Measurements from ENCODE around the gene CCDC102A. TPM values are rescaled to one million over a fixed set of nuclear protein-coding genes. Genes with fewer than 3 reads are reported as not detected.
"Not testable (repeated sequence)": the region's sequence is repeated elsewhere in the genome, so short reads cannot be mapped to it uniquely, and the experiment has no call there.

CCDC102A gene
- total RNA-seq, 4 donors from 2014 or later, result 1.2 to 9.3 (median 3.4) TPM

DNA sequence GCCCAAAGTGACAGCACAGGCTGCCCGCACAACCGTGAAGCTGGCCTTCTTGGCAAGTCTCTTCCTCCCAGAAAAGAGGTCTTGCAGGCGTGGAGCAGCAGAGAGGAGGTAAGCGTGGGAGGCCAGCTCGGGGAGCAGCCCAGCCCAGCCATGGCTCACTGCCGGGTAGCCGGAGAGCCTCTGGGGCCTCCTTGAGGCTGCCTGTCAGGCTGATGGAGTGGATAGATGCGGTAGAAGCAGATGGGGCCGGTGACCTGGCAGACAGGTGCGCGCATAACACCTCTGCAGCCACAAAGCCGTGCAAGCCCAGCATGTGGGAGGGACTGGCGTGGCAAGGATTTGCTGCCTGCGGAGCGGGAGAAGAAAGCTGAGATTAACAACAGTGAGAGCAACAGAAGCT is 33.0 kb downstream of the CCDC102A start:
- Histone ChIP-seq H3K4me3 (no peak overlapping the region), H3K4me1 (no peaks in the 10 kb centered on the region), H3K36me3 (no peaks in the 10 kb centered on the region), H3K9me3 (no peaks in the 10 kb centered on the region), H3K27ac (no peak overlapping the region), H3K27me3 (no peaks in the 10 kb centered on the region)
- no peak for TF ChIP-seq POLR2A (IDR thresholded peaks at IDR 0.05)
- TF ChIP-seq, protein P1, sequence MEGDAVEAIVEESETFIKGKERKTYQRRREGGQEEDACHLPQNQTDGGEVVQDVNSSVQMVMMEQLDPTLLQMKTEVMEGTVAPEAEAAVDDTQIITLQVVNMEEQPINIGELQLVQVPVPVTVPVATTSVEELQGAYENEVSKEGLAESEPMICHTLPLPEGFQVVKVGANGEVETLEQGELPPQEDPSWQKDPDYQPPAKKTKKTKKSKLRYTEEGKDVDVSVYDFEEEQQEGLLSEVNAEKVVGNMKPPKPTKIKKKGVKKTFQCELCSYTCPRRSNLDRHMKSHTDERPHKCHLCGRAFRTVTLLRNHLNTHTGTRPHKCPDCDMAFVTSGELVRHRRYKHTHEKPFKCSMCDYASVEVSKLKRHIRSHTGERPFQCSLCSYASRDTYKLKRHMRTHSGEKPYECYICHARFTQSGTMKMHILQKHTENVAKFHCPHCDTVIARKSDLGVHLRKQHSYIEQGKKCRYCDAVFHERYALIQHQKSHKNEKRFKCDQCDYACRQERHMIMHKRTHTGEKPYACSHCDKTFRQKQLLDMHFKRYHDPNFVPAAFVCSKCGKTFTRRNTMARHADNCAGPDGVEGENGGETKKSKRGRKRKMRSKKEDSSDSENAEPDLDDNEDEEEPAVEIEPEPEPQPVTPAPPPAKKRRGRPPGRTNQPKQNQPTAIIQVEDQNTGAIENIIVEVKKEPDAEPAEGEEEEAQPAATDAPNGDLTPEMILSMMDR (IDR thresholded peaks at IDR 0.05 in 4 of 5, conservative IDR thresholded peaks at IDR 0.05 in 1 of 5), result no peak
- DNase-seq (no peak), ATAC-seq (no peak)
- intact Hi-C loops (cut with DNase I; ENCODE audit: low total_unique reads) (no loop called here), in situ Hi-C loops (cut with MboI; ENCODE audit: low sequenced_read_pairs in 4 of 4) (no loop called here)

DNA sequence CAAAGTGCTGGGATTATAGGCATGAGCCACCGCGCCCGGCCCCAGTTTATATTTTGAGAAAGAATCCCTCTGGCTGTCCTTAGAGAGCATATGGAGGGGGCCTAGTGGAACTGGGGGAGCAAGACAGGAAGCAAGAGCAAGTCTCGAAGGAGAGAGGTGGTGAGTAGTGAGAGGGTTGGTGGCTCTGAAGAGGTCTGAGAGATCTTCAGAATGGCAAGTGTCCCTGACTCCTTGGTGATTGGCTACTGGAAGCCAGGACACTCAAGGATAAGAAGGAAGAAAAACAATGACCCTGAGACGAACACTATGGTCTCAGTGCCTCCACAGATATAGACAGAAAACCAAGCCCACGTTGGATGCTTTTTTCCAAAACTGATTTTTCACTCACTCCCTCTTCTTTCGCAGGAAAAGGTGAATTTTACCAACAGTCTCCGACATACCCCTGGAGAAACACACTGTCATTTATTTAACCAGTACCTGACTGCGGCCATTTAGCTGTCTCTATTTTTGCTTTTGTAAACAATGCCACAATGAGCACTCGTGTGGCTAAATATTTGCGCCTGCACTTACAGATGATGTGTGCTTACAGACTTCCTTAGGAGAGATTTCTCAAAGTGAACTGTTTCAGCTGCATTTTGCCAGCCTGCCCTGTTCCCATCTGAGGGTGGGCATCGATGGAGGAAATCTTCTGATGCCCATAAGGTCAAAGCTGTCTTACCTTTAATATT is 34.2 kb downstream of the CCDC102A start:
- no peak overlapping the region for H3K27ac ChIP-seq
- DNase-seq, result no peak
- H3K4me1 ChIP-seq, result no peaks in the 10 kb centered on the region
- no peak overlapping the region for H3K4me3 ChIP-seq
- in situ Hi-C loops (cut with MboI; ENCODE audit: low sequenced_read_pairs in 4 of 4), result no loop called here
- ATAC-seq, result no peak
- no peaks in the 10 kb centered on the region for H3K36me3 ChIP-seq
- intact Hi-C loops (cut with DNase I; ENCODE audit: low total_unique reads), result no loop called here
- H3K9me3 ChIP-seq, result no peaks in the 10 kb centered on the region
- no peak for TF ChIP-seq POLR2A (IDR thresholded peaks at IDR 0.05)
- TF ChIP-seq, protein P1 (IDR thresholded peaks at IDR 0.05 in 4 of 5, conservative IDR thresholded peaks at IDR 0.05 in 1 of 5), result no peak
- no peaks in the 10 kb centered on the region for H3K27me3 ChIP-seq

DNA sequence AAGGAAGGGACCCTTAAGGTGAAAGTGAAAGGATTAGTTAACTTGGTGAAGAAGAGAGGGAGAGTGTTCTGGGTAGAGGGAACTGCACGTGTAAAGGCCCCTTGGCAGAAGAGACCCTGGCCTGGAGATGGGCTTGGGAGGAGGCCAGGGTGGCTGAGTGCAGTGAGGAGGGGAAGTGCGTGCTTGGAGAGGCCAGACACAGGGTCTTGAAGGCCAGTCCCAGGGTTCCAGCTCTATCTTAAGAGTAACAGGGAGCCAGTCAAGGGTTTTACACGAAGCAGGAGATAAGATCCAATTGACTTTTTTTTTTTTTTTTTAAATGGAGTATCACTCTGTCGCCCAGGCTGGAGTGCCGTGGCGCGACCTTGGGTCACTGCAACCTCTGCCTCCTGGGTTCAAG is 34.9 kb downstream of the CCDC102A start:
- no peak for TF ChIP-seq POLR2A (IDR thresholded peaks at IDR 0.05)
- TF ChIP-seq, protein P1 (IDR thresholded peaks at IDR 0.05 in 4 of 5, conservative IDR thresholded peaks at IDR 0.05 in 1 of 5), result no peak
- ATAC-seq (no peak), DNase-seq (no peak)
- Histone ChIP-seq H3K9me3 (no peaks in the 10 kb centered on the region), H3K4me3 (no peak overlapping the region), H3K27ac (no peak overlapping the region), H3K27me3 (no peaks in the 10 kb centered on the region), H3K4me1 (no peaks in the 10 kb centered on the region), H3K36me3 (no peaks in the 10 kb centered on the region)
- intact Hi-C loops (cut with DNase I; ENCODE audit: low total_unique reads) (no loop called here), in situ Hi-C loops (cut with MboI; ENCODE audit: low sequenced_read_pairs in 4 of 4) (no loop called here)

DNA sequence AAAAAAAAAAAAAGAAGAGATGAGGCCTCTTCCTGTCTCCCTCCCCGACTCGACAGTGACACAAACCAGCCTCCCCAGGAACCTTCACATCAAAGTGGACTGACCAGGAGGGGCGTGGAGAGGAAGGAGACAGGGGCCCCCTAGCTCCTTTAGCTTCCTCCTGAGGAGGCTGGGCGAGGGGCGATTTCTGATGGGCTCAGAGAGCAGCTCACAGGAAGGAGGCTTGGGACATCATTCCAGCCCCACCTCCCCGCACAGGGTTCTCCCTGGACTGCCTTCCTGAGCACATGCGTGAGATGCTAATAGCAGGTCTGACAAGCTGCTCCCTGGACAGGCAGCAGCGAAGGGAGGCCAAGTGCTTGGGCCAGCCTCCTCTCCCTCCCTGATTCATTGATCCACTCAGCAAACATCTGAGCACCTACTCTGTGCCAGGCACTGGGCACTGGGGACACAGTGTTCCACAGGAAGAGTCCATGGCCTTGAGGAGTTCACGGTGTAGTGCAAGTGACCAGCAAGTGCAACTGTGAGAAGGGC is 35.7 kb downstream of the CCDC102A start:
- Histone ChIP-seq H3K4me3 (no peak overlapping the region), H3K9me3 (no peaks in the 10 kb centered on the region), H3K27me3 (no peaks in the 10 kb centered on the region), H3K4me1 (no peaks in the 10 kb centered on the region), H3K27ac (no peak overlapping the region), H3K36me3 (no peaks in the 10 kb centered on the region)
- TF ChIP-seq POLR2A (IDR thresholded peaks at IDR 0.05), result no peak
- TF ChIP-seq, protein P1 (IDR thresholded peaks at IDR 0.05 in 4 of 5, conservative IDR thresholded peaks at IDR 0.05 in 1 of 5), result no peak
- DNase-seq (no peak), ATAC-seq (no peak)
- in situ Hi-C loops (cut with MboI; ENCODE audit: low sequenced_read_pairs in 4 of 4) (no loop called here), intact Hi-C loops (cut with DNase I; ENCODE audit: low total_unique reads) (no loop called here)

DNA sequence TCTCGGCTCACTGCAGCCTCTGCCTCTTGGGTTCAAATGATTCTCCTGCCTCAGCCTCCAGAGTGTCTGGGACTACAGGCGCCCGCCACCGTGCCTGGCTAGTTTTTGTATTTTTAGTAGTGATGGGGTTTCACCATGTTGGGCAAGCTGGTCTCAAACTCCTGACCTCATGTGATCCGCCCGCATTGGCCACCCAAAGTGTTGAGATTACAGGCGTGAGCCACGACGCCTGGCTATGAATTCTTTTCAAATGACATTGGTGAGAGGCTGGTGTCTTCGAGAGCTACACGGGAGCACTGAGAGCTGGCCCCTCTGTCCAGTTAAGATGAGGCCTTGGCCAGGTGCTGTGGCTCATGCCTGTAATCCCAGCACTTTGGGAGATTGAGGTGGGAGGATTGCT is 36.4 kb downstream of the CCDC102A start:
- H3K27me3 ChIP-seq; H3K4me3 ChIP-seq; in situ Hi-C loops (cut with MboI; ENCODE audit: low sequenced_read_pairs in 4 of 4); H3K36me3 ChIP-seq; H3K4me1 ChIP-seq; H3K27ac ChIP-seq; ATAC-seq; DNase-seq; H3K9me3 ChIP-seq; intact Hi-C loops (cut with DNase I; ENCODE audit: low total_unique reads): not testable (repeated sequence)

All from gastrocnemius medialis (tissue), 4 donors.